T-helper 1 cell treated with Interleukin-12 subunit alpha and Interleukin-12 subunit beta and Interleukin-4 antibody, amounts not matched to agents 30 μg/mL and 1 μg/mL, for 36 hours (primary cell): ENCODE results near the gene LTN1.
"Not testable (repeated sequence)": the region's sequence is repeated elsewhere in the genome, so short reads cannot be mapped to it uniquely, and the experiment has no call there.

Experiments
- H3K27ac Mint-ChIP-seq: one replicate; pipeline ENCODE4 v1.8.0; 2021; ENCODE audit warnings: mild to moderate bottlenecking, mixed read lengths
- H3K27me3 Mint-ChIP-seq: one replicate; pipeline ENCODE4 v1.8.0; 2021; ENCODE audit warnings: low read depth, mixed read lengths
- H3K36me3 Mint-ChIP-seq: one replicate; pipeline ENCODE4 v1.8.0; 2021; ENCODE audit warnings: low read depth, mixed read lengths
- H3K4me1 Mint-ChIP-seq: one replicate; pipeline ENCODE4 v1.8.0; 2021; ENCODE audit warnings: low read depth, mixed read lengths
- H3K4me3 Mint-ChIP-seq: one replicate; pipeline ENCODE4 v1.8.0; 2021; ENCODE audit warnings: mild to moderate bottlenecking, moderate library complexity, mixed read lengths
- H3K9me3 Mint-ChIP-seq: one replicate; pipeline ENCODE4 v1.8.0; 2021; ENCODE audit warnings: mixed read lengths

LTN1 gene

GRCh38 chr21:28992526-28993292 is at the start of gene LTN1:
LTN1 (minus strand) TSS chr21:28992877; CDS start chr21:28992805, 72 bp downstream.
- Mint-ChIP-seq H3K27me3 (no peaks in the 10 kb centered on the region), H3K36me3 (peaks cover 4% of the 10 kb centered on the region), H3K9me3 (no peaks in the 10 kb centered on the region), H3K4me1 (peaks cover 27% of the 10 kb centered on the region), H3K4me3 (peak within 1 kb of the TSS; percentile 97), H3K27ac (peak within 1 kb of the TSS; percentile 98)

GRCh38 chr21:29034678-29035077 is 42.0 kb upstream of the LTN1 start:
- no peaks in the 10 kb centered on the region for H3K9me3 Mint-ChIP-seq
- no peak overlapping the region for H3K4me3 Mint-ChIP-seq
- H3K27me3 Mint-ChIP-seq = no peaks in the 10 kb centered on the region
- no peak overlapping the region for H3K27ac Mint-ChIP-seq
- H3K4me1 Mint-ChIP-seq = peaks cover 6% of the 10 kb centered on the region
- peaks cover 46% of the 10 kb centered on the region for H3K36me3 Mint-ChIP-seq

GRCh38 chr21:29033871-29034270 is 41.2 kb upstream of the LTN1 start:
- Mint-ChIP-seq H3K27ac (no peak overlapping the region), H3K27me3 (no peaks in the 10 kb centered on the region), H3K4me1 (peaks cover 10% of the 10 kb centered on the region), H3K36me3 (peaks cover 48% of the 10 kb centered on the region), H3K9me3 (no peaks in the 10 kb centered on the region), H3K4me3 (no peak overlapping the region)

- H3K27me3 Mint-ChIP-seq = no peaks in the 10 kb centered on the region
- H3K36me3 Mint-ChIP-seq = peaks cover 50% of the 10 kb centered on the region
Observed at GRCh38 chr21:29033301-29033700, 40.6 kb upstream of the LTN1 start.

GRCh38 chr21:29030909-29031308 is 38.2 kb upstream of the LTN1 start:
- peaks cover 20% of the 10 kb centered on the region for H3K4me1 Mint-ChIP-seq
- no peak overlapping the region for H3K27ac Mint-ChIP-seq
- H3K9me3 Mint-ChIP-seq = no peaks in the 10 kb centered on the region
- H3K4me3 Mint-ChIP-seq = no peak overlapping the region
- H3K27me3 Mint-ChIP-seq = no peaks in the 10 kb centered on the region
- peaks cover 43% of the 10 kb centered on the region for H3K36me3 Mint-ChIP-seq

More at GRCh38 chr21:29033301-29033700, 40.6 kb upstream of the LTN1 start:
- Mint-ChIP-seq H3K4me1 (peaks cover 10% of the 10 kb centered on the region), H3K9me3 (no peaks in the 10 kb centered on the region), H3K4me3 (no peak overlapping the region), H3K27ac (no peak overlapping the region)

GRCh38 chr21:29029524-29029923 is 36.8 kb upstream of the LTN1 start:
- Mint-ChIP-seq H3K36me3 (peaks cover 38% of the 10 kb centered on the region), H3K27ac (peak overlapping the region; percentile 8), H3K9me3 (no peaks in the 10 kb centered on the region), H3K4me3 (no peak overlapping the region), H3K4me1 (peaks cover 30% of the 10 kb centered on the region), H3K27me3 (no peaks in the 10 kb centered on the region)

GRCh38 chr21:29025328-29025713 is 32.6 kb upstream of the LTN1 start:
- Mint-ChIP-seq H3K27ac (peak overlapping the region; percentile 94), H3K27me3 (no peaks in the 10 kb centered on the region), H3K36me3 (peaks cover 15% of the 10 kb centered on the region), H3K4me1 (peaks cover 38% of the 10 kb centered on the region), H3K4me3 (peak overlapping the region; percentile 94), H3K9me3 (no peaks in the 10 kb centered on the region)

GRCh38 chr21:29024474-29025327 is 32.0 kb upstream of the LTN1 start, which contains the start of gene USP16:
USP16 (plus strand) TSS chr21:29024668; CDS start chr21:29027914, 3,246 bp downstream.
- peaks cover 15% of the 10 kb centered on the region for H3K36me3 Mint-ChIP-seq
- no peaks in the 10 kb centered on the region for H3K9me3 Mint-ChIP-seq
- no peaks in the 10 kb centered on the region for H3K27me3 Mint-ChIP-seq
- H3K27ac Mint-ChIP-seq = peak within 1 kb of the TSS; percentile 94
- H3K4me1 Mint-ChIP-seq = peaks cover 43% of the 10 kb centered on the region
- H3K4me3 Mint-ChIP-seq = peak within 1 kb of the TSS; percentile 94

- no peaks in the 10 kb centered on the region for H3K9me3 Mint-ChIP-seq
- H3K4me1 Mint-ChIP-seq = peaks cover 47% of the 10 kb centered on the region
- no peak overlapping the region for H3K4me3 Mint-ChIP-seq
- H3K27me3 Mint-ChIP-seq = no peaks in the 10 kb centered on the region
- peak overlapping the region; percentile 34 for H3K27ac Mint-ChIP-seq
- peaks cover 7% of the 10 kb centered on the region for H3K36me3 Mint-ChIP-seq
Observed at GRCh38 chr21:29022166-29022565, 29.5 kb upstream of the LTN1 start.

- H3K4me3 Mint-ChIP-seq = peak overlapping the region; percentile 78
- H3K27me3 Mint-ChIP-seq = no peaks in the 10 kb centered on the region
- H3K4me1 Mint-ChIP-seq = peaks cover 27% of the 10 kb centered on the region
- peak overlapping the region; percentile 93 for H3K27ac Mint-ChIP-seq
- peaks cover 4% of the 10 kb centered on the region for H3K36me3 Mint-ChIP-seq
- no peaks in the 10 kb centered on the region for H3K9me3 Mint-ChIP-seq
Observed at GRCh38 chr21:29018540-29018939, 25.9 kb upstream of the LTN1 start.

GRCh38 chr21:29017639-29018237 is 25.1 kb upstream of the LTN1 start:
- no peaks in the 10 kb centered on the region for H3K27me3 Mint-ChIP-seq
- peaks cover 24% of the 10 kb centered on the region for H3K4me1 Mint-ChIP-seq
- H3K9me3 Mint-ChIP-seq = no peaks in the 10 kb centered on the region
- H3K4me3 Mint-ChIP-seq = peak overlapping the region; percentile 78
- H3K36me3 Mint-ChIP-seq = peaks cover 4% of the 10 kb centered on the region
- H3K27ac Mint-ChIP-seq = peak overlapping the region; percentile 56

GRCh38 chr21:29011236-29011635 is 18.6 kb upstream of the LTN1 start:
- H3K27me3 Mint-ChIP-seq, H3K36me3 Mint-ChIP-seq, H3K9me3 Mint-ChIP-seq, H3K4me3 Mint-ChIP-seq, H3K4me1 Mint-ChIP-seq, H3K27ac Mint-ChIP-seq: not testable (repeated sequence)

- Mint-ChIP-seq H3K27me3 (no peaks in the 10 kb centered on the region), H3K27ac (no peak overlapping the region), H3K36me3 (peaks cover 3% of the 10 kb centered on the region), H3K4me1 (peaks cover 2% of the 10 kb centered on the region), H3K4me3 (no peak overlapping the region), H3K9me3 (no peaks in the 10 kb centered on the region)
Observed at GRCh38 chr21:29008367-29008766, 15.7 kb upstream of the LTN1 start.

- Mint-ChIP-seq H3K4me1 (peaks cover 3% of the 10 kb centered on the region), H3K27me3 (no peaks in the 10 kb centered on the region), H3K9me3 (no peaks in the 10 kb centered on the region), H3K4me3 (no peak overlapping the region), H3K36me3 (peaks cover 3% of the 10 kb centered on the region), H3K27ac (no peak overlapping the region)
Observed at GRCh38 chr21:29007810-29008209, 15.1 kb upstream of the LTN1 start.
